Small intestine (tissue), 7 donors: ENCODE results near the gene ZNF473. TPM values are rescaled to one million over a fixed set of nuclear protein-coding genes. Genes with fewer than 3 reads are reported as not detected.

Experiments
- DNase-seq, 2 donors: peaks; one replicate each; pipeline versions ENCODE4 v3.0.0 to v3.0.0-alpha.2; 2013
- FAIRE-seq: peaks from 2 replicates; lab custom pipeline; 2012; peaks lifted over from hg19 to GRCh38; lab: Jason Lieb, UNC
- H3K27ac ChIP-seq, 3 donors: one replicate each; pipeline ENCODE4 v1.5.1; 2013; ENCODE audit warnings: low read length in 2 of 3, mild to moderate bottlenecking in 2 of 3, control low read depth in 1 of 3, inconsistent platforms in 1 of 3, low read depth in 1 of 3, moderate library complexity in 1 of 3
- H3K27me3 ChIP-seq, 3 donors: one replicate each; pipeline ENCODE4 v1.6.1; 2013; ENCODE audit warnings: low read length in 3 of 3, inconsistent platforms in 1 of 3; ENCODE audit not compliant: control insufficient read depth in 3 of 3, insufficient read depth in 3 of 3
- H3K36me3 ChIP-seq, 3 donors: one replicate each; pipeline ENCODE4 v1.6.1; 2013; ENCODE audit warnings: low read length in 3 of 3, inconsistent platforms in 1 of 3, low read depth in 1 of 3, mild to moderate bottlenecking in 1 of 3, moderate library complexity in 1 of 3; ENCODE audit not compliant: control insufficient read depth in 3 of 3, insufficient read depth in 2 of 3
- H3K4me1 ChIP-seq, 3 donors: one replicate each; pipeline ENCODE4 v1.6.1; 2013; ENCODE audit warnings: low read length in 2 of 3, inconsistent platforms in 1 of 3, low read depth in 1 of 3, mild to moderate bottlenecking in 1 of 3, moderate library complexity in 1 of 3; ENCODE audit not compliant: control insufficient read depth in 3 of 3, insufficient read depth in 2 of 3
- H3K4me3 ChIP-seq, 3 donors: one replicate each; pipeline ENCODE4 v1.5.1; 2013; ENCODE audit warnings: low read length in 3 of 3, control low read depth in 1 of 3, inconsistent platforms in 1 of 3, low read depth in 1 of 3, mild to moderate bottlenecking in 1 of 3, moderate library complexity in 1 of 3
- H3K9me3 ChIP-seq, 2 donors: one replicate each; pipeline ENCODE4 v1.6.1; 2013; ENCODE audit warnings: low read depth in 1 of 2, low read length in 1 of 2; ENCODE audit not compliant: control insufficient read depth in 2 of 2, insufficient read depth in 1 of 2
- WGBS, 3 donors: extraction: QIAGEN DNeasy Blood & Tissue Kit; methylation state at CpG; one replicate each; pipeline ENCODE4 v1.1.7; 2013; 5-methylcytosine and 5-hydroxymethylcytosine counted together
- polyA plus RNA-seq, 4 donors: library from polyadenylated mRNA; stranded (reverse) in 3 of 4; unstranded in 1 of 4; fragments of 200-250 nt in 3 of 4; fragments of 120-200 nt in 1 of 4; gene quantifications; one replicate each; pipeline versions ENCODE4 v1.2.1 to v1.2.3, GENCODE V29; 2013
- donor health status: healthy with polysubstance abuse.
- donor health status: control.
- donor health status: control.
- donor health status: Bipolar disorder and iron deficiency.
- donor health status: healthy.

The ZNF473 gene
- polyA plus RNA-seq, 4 donors, result 1.6 to 7.2 (median 2.3) TPM

- H3K27me3 ChIP-seq, result no peaks in the 10 kb centered on the region
- no peak overlapping the region for H3K27ac ChIP-seq
- 85 to 93% (median 90%) methylated on average over 11 of the region's 11 CpGs for WGBS, 3 donors
- peaks cover 0 to 27% (median 0%) of the 10 kb centered on the region in 3 donors for H3K4me1 ChIP-seq
- no peak for FAIRE-seq
- no peaks in the 10 kb centered on the region for H3K9me3 ChIP-seq
- H3K4me3 ChIP-seq, result no peak overlapping the region
- H3K36me3 ChIP-seq, result peaks cover 2 to 72% (median 15%) of the 10 kb centered on the region in 3 donors
- DNase-seq, result no peak
Observed at GRCh38 chr19:49984491-49984890, 41.3 kb upstream of the ZNF473 start.

GRCh38 chr19:49985871-49986270 is 39.9 kb upstream of the ZNF473 start:
- Histone ChIP-seq H3K36me3 (peaks cover 5 to 75% (median 17%) of the 10 kb centered on the region in 3 donors), H3K27ac (no peak overlapping the region), H3K9me3 (no peaks in the 10 kb centered on the region), H3K4me1 (peaks cover 0 to 24% (median 0%) of the 10 kb centered on the region in 3 donors), H3K4me3 (no peak overlapping the region), H3K27me3 (no peaks in the 10 kb centered on the region)
- WGBS, 3 donors, result 86 to 88% (median 87%) methylated on average over 3 of the region's 3 CpGs
- DNase-seq (no peak), FAIRE-seq (no peak)

- 94 to 95% (median 95%) methylated on average over 10 of the region's 10 CpGs for WGBS, 3 donors
- no peaks in the 10 kb centered on the region for H3K9me3 ChIP-seq
- no peak for FAIRE-seq
- H3K27me3 ChIP-seq, result no peaks in the 10 kb centered on the region
- no peak overlapping the region for H3K4me3 ChIP-seq
- H3K4me1 ChIP-seq, result peaks cover 0 to 21% (median 0%) of the 10 kb centered on the region in 3 donors
- no peak for DNase-seq
- H3K27ac ChIP-seq, result no peak overlapping the region
- H3K36me3 ChIP-seq, result peaks cover 7 to 74% (median 21%) of the 10 kb centered on the region in 3 donors
Observed at GRCh38 chr19:49986354-49986753, 39.5 kb upstream of the ZNF473 start.

- no peak overlapping the region for H3K4me3 ChIP-seq
- H3K27me3 ChIP-seq, result no peaks in the 10 kb centered on the region
- no peaks in the 10 kb centered on the region for H3K9me3 ChIP-seq
- H3K4me1 ChIP-seq, result peaks cover 0 to 13% (median 0%) of the 10 kb centered on the region in 3 donors
- peaks cover 11 to 77% (median 25%) of the 10 kb centered on the region in 3 donors for H3K36me3 ChIP-seq
- H3K27ac ChIP-seq, result no peak overlapping the region
- 16 to 43% (median 35%) methylated on average over 8 to 9 of the region's 9 CpGs for WGBS, 3 donors
- FAIRE-seq, result no peak
- DNase-seq, result peak; percentile 80 to 96
Observed at GRCh38 chr19:49987159-49987698, 38.6 kb upstream of the ZNF473 start.

- DNase-seq (no peak), FAIRE-seq (no peak)
- 97 to 99% (median 99%) methylated on average over 5 of the region's 5 CpGs for WGBS, 3 donors
- H3K4me1 ChIP-seq, result peaks cover 0 to 5% (median 0%) of the 10 kb centered on the region in 3 donors
- H3K27ac ChIP-seq, result no peak overlapping the region
- no peaks in the 10 kb centered on the region for H3K9me3 ChIP-seq
- peaks cover 11 to 84% (median 28%) of the 10 kb centered on the region in 3 donors for H3K36me3 ChIP-seq
- H3K27me3 ChIP-seq, result no peaks in the 10 kb centered on the region
- no peak overlapping the region for H3K4me3 ChIP-seq
Observed at GRCh38 chr19:49988007-49988406, 37.8 kb upstream of the ZNF473 start.

GRCh38 chr19:49988433-49988832 is 37.4 kb upstream of the ZNF473 start:
- Histone ChIP-seq H3K4me3 (no peak overlapping the region), H3K4me1 (peaks cover 0 to under 1% (median 0%) of the 10 kb centered on the region in 3 donors), H3K27ac (no peak overlapping the region), H3K27me3 (no peaks in the 10 kb centered on the region), H3K9me3 (no peaks in the 10 kb centered on the region), H3K36me3 (peaks cover 11 to 81% (median 28%) of the 10 kb centered on the region in 3 donors)
- 88 to 92% (median 90%) methylated on average over 9 of the region's 9 CpGs for WGBS, 3 donors
- no peak for DNase-seq
- no peak for FAIRE-seq

GRCh38 chr19:49997709-49998108 is 28.1 kb upstream of the ZNF473 start:
- H3K36me3 ChIP-seq, result peaks cover 13 to 93% (median 52%) of the 10 kb centered on the region in 3 donors
- no peak overlapping the region for H3K4me3 ChIP-seq
- no peak overlapping the region for H3K27ac ChIP-seq
- no peaks in the 10 kb centered on the region for H3K27me3 ChIP-seq
- H3K9me3 ChIP-seq, result no peaks in the 10 kb centered on the region
- DNase-seq, result peak; percentile 31 to 37
- 81 to 90% (median 87%) methylated on average over 5 of the region's 5 CpGs for WGBS, 3 donors
- H3K4me1 ChIP-seq, result no peaks in the 10 kb centered on the region
- no peak for FAIRE-seq

- Histone ChIP-seq H3K4me3 (no peak overlapping the region), H3K4me1 (peaks cover 0 to 2% (median 0%) of the 10 kb centered on the region in 3 donors), H3K27ac (no peak overlapping the region), H3K36me3 (peaks cover 16 to 96% (median 45%) of the 10 kb centered on the region in 3 donors), H3K9me3 (no peaks in the 10 kb centered on the region), H3K27me3 (no peaks in the 10 kb centered on the region)
- WGBS, 3 donors, result 71 to 89% (median 88%) methylated on average over 6 of the region's 6 CpGs
- no peak for DNase-seq
- no peak for FAIRE-seq
Observed at GRCh38 chr19:49999371-50000010, 26.3 kb upstream of the ZNF473 start.
